Astrocyte of the spinal cord (primary cell): ENCODE results near the gene CABLES2.

Source experiments
- DNase-seq: peaks from one replicate; pipeline ENCODE4 v3.0.0; 2011; ENCODE audit warnings: low read depth, low spot score
- H3K4me3 ChIP-seq: 2 replicates; pipeline ENCODE4 v1.5.1; 2011; ENCODE audit warnings: low read depth, mild to moderate bottlenecking, low read length, moderate library complexity
- CTCF ChIP-seq: IDR thresholded peaks from 2 replicates; pipeline ENCODE4 v1.5.1; 2012; ENCODE audit warnings: low read depth, mild to moderate bottlenecking, low read length, inconsistent platforms
- in situ Hi-C: cut with HindIII; loops from 2 replicates; pipeline ENCODE4 v1.10.0; 2017; ENCODE audit warnings: low sequenced_read_pairs

The CABLES2 gene

GRCh38 chr20:62423326-62423706 lies 16.2 kb upstream of the CABLES2 start:
- no peak for TF ChIP-seq CTCF
- in situ Hi-C loops: no loop called here
- no peak for DNase-seq
- no peak overlapping the region for H3K4me3 ChIP-seq

- no peak overlapping the region for H3K4me3 ChIP-seq
- in situ Hi-C loops: no loop called here
- DNase-seq: no peak
- TF ChIP-seq CTCF: no peak
Observed at GRCh38 chr20:62422636-62423325, 15.7 kb upstream of the CABLES2 start.

GRCh38 chr20:62421716-62421990 lies 14.6 kb upstream of the CABLES2 start:
- no peak overlapping the region for H3K4me3 ChIP-seq
- no peak for TF ChIP-seq CTCF
- DNase-seq: no peak
- in situ Hi-C loops: no loop called here

DNA sequence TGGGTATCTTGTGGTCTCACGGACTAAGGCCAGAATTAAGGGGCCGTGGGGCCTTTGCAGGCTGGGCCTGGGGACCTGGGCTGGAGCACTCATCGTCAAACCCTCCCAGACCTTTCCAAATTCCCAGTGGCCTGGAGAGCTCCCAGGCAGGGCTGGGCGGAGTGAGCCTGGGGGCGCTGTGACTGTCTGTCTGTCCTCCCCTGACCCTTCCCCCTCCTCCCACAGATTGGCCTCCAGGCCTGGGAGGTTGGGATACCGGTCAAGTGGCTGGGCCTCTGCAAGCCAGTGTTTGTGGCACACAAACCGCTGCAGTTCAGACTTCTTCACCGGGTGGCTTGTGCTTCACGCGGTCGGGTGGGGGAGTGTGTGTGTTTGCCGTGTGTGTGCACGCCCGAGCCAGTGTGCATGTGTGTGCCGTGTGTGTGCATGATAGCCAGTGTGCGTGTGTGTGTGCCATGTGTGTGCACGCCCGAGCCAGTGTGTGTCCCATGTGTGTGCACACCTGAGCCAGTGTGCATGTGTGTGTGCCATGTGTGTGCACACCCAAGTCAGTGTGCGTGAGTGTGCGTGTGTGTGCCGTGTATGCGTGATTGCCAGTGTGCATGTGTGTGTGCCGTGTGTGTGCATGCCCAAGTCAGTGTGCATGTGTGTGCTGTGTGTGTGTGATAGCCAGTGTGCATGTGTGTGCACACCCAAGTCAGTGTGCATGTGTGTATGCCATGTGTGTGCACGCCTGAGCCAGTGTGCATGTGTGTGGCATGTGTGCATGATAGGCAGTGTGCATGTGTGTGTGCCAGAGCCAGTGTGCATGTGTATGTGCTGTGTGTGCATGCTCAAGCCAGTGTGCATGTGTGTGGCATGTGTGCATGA lies 14.0 kb upstream of the CABLES2 start:
- no peak for TF ChIP-seq CTCF
- in situ Hi-C loops: no loop called here
- no peak for DNase-seq
- no peak overlapping the region for H3K4me3 ChIP-seq

- DNase-seq: no peak
- no peak for TF ChIP-seq CTCF
- in situ Hi-C loops: no loop called here
- H3K4me3 ChIP-seq: no peak overlapping the region
Observed at GRCh38 chr20:62419759-62420158, 12.7 kb upstream of the CABLES2 start.

- DNase-seq: no peak
- no peak overlapping the region for H3K4me3 ChIP-seq
- no peak for TF ChIP-seq CTCF
- in situ Hi-C loops: no loop called here
Observed at GRCh38 chr20:62418709-62419487, 11.8 kb upstream of the CABLES2 start.
